ENCODE results near the gene KCNT2.

The KCNT2 gene

DNA sequence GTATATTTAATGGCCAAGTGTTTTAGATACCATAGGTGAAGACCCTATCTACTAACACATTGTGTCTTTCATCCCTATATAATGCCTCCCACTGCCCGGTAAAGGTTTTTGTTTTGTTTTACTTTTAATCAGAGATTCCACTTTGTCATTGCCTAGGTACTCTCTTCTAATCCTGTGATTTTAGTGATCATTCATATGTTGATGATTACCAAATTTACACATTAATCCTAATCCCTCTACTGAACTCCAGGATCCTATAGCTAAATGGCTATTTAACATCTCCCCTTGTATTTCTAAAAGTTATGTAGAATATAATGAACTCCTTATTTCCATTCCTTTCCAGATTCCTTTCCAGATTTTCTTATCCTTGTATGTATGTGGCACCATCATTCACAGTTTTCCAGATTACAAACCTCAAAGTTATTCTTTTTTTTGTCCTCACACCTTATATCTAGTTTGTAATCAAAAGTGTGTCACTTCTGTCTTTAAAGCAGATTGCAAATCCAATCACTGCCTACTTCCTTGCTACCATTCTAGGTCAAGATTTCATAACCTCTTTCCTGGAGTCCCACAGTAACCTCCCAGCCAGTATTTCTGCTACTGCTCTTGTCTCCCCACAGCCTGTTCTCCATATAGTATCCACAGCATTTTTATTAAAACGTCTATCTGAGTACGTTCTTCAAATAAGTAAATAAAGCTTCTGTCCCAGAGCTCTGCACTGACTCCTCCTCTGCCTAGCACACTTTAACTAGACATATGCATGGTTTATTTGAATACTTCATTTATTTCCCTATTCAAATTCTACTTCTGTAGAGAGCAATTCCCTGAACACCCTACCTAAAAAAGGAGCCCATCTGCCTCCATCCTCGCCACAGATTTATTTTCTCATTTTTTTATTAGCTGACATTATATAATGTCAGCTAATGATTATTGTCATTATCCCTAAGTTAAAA, 157.8 kb downstream of the KCNT2 start:
- DNase-seq (ENCODE audit: low read depth in 2 of 3, low spot score in 2 of 3): no peak

GRCh38 chr1:196449460-196449859, 158.8 kb downstream of the KCNT2 start:
- no peak for DNase-seq (ENCODE audit: low read depth in 2 of 3, low spot score in 2 of 3)

GRCh38 chr1:196445775-196446174, 162.5 kb downstream of the KCNT2 start:
- DNase-seq (ENCODE audit: low read depth in 2 of 3, low spot score in 2 of 3): no peak

DNA sequence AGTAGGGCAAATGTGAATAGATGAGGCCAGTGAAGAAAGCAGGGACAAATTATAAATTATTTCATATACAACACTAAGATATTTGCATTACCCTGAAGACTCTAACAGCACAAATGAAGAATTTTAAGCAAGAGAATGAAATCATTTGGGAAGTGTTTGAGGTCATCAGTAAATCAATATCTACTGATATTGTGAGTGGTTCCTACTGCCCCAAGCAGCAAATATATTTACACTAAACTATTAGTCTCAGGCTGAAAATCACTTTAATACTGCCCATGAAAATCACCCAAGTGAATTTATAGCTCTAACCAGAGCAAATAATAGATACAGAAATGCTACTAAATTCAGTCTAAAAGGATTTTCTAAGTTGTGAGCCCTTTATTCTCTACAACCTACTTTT, 163.6 kb downstream of the KCNT2 start:
- no peak for DNase-seq (ENCODE audit: low read depth in 2 of 3, low spot score in 2 of 3)

GRCh38 chr1:196442366-196442765, 165.9 kb downstream of the KCNT2 start:
- no peak for DNase-seq (ENCODE audit: low read depth in 2 of 3, low spot score in 2 of 3)

- DNase-seq (ENCODE audit: low read depth in 2 of 3, low spot score in 2 of 3): no peak
Observed at GRCh38 chr1:196440711-196441110, 167.5 kb downstream of the KCNT2 start.

GRCh38 chr1:196438329-196438728, 169.9 kb downstream of the KCNT2 start:
- DNase-seq (ENCODE audit: low read depth in 2 of 3, low spot score in 2 of 3): no peak

GRCh38 chr1:196437671-196438070, 170.6 kb downstream of the KCNT2 start:
- DNase-seq (ENCODE audit: low read depth in 2 of 3, low spot score in 2 of 3): no peak

GRCh38 chr1:196433000-196433399, 175.2 kb downstream of the KCNT2 start:
- DNase-seq (ENCODE audit: low read depth in 2 of 3, low spot score in 2 of 3): no peak

DNA sequence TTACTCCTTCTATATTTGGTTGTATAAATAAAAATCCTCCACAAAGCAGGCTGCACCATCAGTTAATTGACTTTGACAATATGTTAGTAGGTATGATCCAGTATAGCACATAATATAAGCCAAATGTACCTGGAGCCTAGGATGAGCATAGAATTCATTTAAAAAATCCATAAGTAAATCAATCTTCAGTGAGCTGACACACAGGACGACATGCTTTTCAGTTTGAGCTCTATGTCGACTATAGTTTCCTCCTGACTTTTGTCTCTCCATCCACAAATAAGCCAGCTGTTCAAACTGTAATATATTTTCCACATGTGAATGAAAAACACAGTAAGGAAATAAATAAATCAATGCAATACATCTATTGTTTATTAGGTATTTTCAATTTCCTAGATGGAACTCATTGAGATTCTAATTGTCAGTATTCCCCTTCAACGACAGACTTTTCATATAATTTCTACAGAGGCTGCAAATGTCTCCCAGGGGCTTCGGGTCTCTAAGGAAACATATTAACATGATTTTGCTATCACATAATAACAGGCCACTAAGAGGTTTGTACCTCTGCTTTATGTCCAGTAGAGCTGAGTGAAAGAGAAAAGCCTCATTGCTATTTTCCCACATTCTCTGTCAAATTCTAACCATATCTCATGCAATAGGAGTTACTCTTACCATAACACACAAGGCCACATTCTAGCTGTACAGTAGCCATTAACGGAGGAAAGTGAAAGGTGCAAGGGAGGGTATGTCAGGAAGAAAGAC, 180.1 kb downstream of the KCNT2 start:
- no peak for DNase-seq (ENCODE audit: low read depth in 2 of 3, low spot score in 2 of 3)

GRCh38 chr1:196425513-196425912, 182.7 kb downstream of the KCNT2 start:
- DNase-seq (ENCODE audit: low read depth in 2 of 3, low spot score in 2 of 3): no peak

DNA sequence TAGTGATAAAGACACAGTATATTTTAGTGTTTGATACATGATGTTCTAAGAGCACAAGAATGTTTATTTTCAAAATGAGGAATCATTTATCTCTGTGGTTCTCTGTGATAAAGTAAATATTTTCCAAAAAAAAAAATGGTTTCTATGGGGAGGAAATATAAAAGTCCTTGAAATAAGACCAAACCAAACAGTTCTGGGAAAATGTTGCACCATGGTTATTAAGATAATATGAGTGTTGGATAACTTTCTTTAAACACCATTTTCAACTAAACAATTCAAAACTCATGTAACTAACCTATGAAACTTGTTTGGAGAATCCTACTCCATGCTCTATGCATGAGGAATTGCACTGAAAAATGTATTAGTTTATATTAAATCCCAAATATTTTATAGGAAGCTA, 184.6 kb downstream of the KCNT2 start:
- no peak for DNase-seq (ENCODE audit: low read depth in 2 of 3, low spot score in 2 of 3)

DNA sequence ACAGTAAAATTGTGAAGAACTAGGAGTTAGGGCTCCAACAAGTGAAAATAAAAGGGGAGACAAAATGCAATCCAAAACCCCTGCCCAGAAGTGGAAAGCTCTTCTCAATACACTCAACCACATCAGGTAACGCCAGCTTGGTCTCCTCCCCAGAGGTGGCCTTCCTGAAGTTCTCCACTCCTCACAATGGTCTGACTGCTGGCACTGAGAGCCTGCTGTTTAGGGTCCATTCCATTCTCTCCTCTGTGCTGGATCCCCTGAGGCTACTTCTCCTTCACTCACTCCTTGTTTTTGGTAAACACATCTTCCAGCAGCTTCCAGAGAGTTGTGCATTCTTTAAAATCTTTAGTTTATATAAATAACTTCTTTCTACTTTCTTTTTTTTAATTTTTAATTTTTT, 189.5 kb downstream of the KCNT2 start:
- DNase-seq (ENCODE audit: low read depth in 2 of 3, low spot score in 2 of 3): no peak

DNA sequence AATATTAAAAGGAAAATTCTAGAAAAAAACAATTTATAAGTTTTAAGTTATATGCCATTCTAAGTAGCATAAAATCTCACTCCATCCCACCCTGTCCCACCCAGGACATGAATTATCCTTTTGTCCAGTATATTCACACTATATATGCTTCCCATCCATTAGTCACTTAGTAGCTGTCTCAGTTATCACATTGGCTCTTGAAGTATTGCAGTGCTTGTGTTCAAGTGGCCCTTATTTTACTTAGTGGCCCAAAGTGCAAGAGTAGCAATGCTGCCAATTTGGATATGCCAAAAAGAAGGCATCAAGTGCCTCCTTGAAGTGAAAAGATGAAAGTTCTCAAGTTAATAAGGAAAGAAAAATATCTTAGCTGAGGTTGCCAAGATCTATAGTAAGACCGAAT, 192.3 kb downstream of the KCNT2 start:
- no peak for DNase-seq (ENCODE audit: low read depth in 2 of 3, low spot score in 2 of 3)

- no peak for DNase-seq (ENCODE audit: low read depth in 2 of 3, low spot score in 2 of 3)
Observed at GRCh38 chr1:196412326-196412725, 195.9 kb downstream of the KCNT2 start.

GRCh38 chr1:196410768-196411167, 197.5 kb downstream of the KCNT2 start:
- DNase-seq (ENCODE audit: low read depth in 2 of 3, low spot score in 2 of 3): no peak

DNA sequence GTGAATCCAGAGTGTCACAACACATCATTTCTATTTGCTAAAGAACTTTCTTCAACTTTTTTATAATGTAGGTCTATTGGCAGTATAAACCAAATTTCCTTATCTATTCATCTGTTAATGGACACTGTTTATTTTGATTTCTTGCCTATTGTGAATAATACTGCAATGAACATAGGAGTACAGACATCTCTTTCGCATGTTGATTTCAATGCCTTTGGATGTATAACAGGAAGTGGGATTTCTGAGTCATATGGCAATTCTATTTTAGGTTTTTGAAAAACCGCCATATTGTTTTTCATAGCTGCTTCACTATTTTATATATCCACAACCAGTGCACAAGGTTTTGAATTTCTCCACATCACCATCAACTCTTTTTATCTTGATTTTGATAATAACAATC, 198.7 kb downstream of the KCNT2 start:
- DNase-seq (ENCODE audit: low read depth in 2 of 3, low spot score in 2 of 3): no peak

- no peak for DNase-seq (ENCODE audit: low read depth in 2 of 3, low spot score in 2 of 3)
Observed at GRCh38 chr1:196407358-196408051, 200.7 kb downstream of the KCNT2 start.

GRCh38 chr1:196405839-196406238, 202.4 kb downstream of the KCNT2 start:
- no peak for DNase-seq (ENCODE audit: low read depth in 2 of 3, low spot score in 2 of 3)

GRCh38 chr1:196403803-196404690, 204.2 kb downstream of the KCNT2 start:
- DNase-seq (ENCODE audit: low read depth in 2 of 3, low spot score in 2 of 3): no peak

DNA sequence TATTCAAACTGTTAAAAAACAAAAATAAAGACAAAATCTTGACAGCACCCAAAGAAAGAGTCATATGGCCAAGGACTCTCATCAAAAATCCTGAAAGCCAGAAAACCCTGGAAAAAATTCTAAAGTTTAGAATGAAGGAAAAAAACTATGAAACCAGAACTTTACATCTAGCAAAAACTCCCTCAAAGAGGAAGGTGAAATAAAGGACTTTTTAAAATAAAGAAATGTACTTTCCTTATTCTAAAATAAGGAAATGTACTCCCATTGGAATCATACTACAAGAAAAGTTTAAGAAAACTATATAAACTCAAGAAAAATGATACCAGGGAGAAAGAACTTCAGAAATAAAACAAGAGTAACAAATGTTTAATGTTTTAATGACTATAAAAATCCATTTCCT, 206.3 kb downstream of the KCNT2 start:
- no peak for DNase-seq (ENCODE audit: low read depth in 2 of 3, low spot score in 2 of 3)
